Measurements from ENCODE around the gene DPH1.

DNA sequence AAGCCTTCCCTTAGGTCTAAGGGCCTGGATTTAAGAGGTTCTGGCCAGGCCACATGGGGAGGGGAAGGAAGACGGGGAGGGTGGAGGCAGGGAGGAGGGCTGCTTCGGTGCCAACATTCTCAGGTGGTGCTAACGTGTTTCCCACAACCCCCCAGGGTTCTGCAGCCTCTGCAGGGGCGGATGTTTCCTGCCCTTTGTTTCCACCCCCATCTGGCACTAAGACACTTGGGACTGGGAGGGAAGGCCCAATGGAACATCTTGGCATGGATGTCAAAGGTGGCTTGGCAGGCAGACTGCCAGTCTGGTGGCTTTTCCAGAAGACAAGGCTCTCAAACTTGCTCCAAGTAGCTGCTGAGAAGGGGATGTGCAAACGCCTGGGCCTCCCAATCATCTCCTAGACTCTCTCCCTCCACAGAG lies 37.7 kb downstream of the DPH1 start:
- TF ChIP-seq, protein P1, sequence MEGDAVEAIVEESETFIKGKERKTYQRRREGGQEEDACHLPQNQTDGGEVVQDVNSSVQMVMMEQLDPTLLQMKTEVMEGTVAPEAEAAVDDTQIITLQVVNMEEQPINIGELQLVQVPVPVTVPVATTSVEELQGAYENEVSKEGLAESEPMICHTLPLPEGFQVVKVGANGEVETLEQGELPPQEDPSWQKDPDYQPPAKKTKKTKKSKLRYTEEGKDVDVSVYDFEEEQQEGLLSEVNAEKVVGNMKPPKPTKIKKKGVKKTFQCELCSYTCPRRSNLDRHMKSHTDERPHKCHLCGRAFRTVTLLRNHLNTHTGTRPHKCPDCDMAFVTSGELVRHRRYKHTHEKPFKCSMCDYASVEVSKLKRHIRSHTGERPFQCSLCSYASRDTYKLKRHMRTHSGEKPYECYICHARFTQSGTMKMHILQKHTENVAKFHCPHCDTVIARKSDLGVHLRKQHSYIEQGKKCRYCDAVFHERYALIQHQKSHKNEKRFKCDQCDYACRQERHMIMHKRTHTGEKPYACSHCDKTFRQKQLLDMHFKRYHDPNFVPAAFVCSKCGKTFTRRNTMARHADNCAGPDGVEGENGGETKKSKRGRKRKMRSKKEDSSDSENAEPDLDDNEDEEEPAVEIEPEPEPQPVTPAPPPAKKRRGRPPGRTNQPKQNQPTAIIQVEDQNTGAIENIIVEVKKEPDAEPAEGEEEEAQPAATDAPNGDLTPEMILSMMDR (IDR thresholded peaks at IDR 0.05; ENCODE audit: low read depth, low read length, poor library complexity, severe bottlenecking): no peak
- no peak for TF ChIP-seq EZH2phosphoT487 (IDR thresholded peaks at IDR 0.05; ENCODE audit: borderline replicate concordance, low read length)

Measured in DOHH2 (cell line).